ENCODE data around the gene SUSD1. TPM values are rescaled to one million over a fixed set of nuclear protein-coding genes. Genes with fewer than 3 reads are reported as not detected.
A peak's percentile ranks its signal among the peaks of the same experiment; 100 is the strongest.

Gene SUSD1
- total RNA-seq, 4 donors from 2014 or later, result 22.7 to 83.0 (median 24.7) TPM

- no peaks in the 10 kb centered on the region for H3K27me3 ChIP-seq
- intact Hi-C loops (cut with DNase I; ENCODE audit: low total_unique reads), result no loop called here
- no peak overlapping the region for H3K4me3 ChIP-seq
- in situ Hi-C loops (cut with MboI; ENCODE audit: low pct_ligation_motif_present in 1 of 4, low pct_unique_long_range_greater_than_20kb in 1 of 4, low sequenced_read_pairs in 3 of 4), result loop anchor here in 1 of 4 donors (25.0 kb wide), 2 partner anchors 625 to 725 kb away; partner anchors contain the start of gene INIP
- no peaks in the 10 kb centered on the region for H3K9me3 ChIP-seq
- H3K36me3 ChIP-seq, result peaks cover 0 to 6% (median 0%) of the 10 kb centered on the region in 4 donors
- TF ChIP-seq, protein P1, sequence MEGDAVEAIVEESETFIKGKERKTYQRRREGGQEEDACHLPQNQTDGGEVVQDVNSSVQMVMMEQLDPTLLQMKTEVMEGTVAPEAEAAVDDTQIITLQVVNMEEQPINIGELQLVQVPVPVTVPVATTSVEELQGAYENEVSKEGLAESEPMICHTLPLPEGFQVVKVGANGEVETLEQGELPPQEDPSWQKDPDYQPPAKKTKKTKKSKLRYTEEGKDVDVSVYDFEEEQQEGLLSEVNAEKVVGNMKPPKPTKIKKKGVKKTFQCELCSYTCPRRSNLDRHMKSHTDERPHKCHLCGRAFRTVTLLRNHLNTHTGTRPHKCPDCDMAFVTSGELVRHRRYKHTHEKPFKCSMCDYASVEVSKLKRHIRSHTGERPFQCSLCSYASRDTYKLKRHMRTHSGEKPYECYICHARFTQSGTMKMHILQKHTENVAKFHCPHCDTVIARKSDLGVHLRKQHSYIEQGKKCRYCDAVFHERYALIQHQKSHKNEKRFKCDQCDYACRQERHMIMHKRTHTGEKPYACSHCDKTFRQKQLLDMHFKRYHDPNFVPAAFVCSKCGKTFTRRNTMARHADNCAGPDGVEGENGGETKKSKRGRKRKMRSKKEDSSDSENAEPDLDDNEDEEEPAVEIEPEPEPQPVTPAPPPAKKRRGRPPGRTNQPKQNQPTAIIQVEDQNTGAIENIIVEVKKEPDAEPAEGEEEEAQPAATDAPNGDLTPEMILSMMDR (IDR thresholded peaks at IDR 0.05), result no peak
- TF ChIP-seq POLR2AphosphoS5 (IDR thresholded peaks at IDR 0.05) (no peak), EP300 (IDR thresholded peaks at IDR 0.05; ENCODE audit: low read depth) (no peak), POLR2A (IDR thresholded peaks at IDR 0.05) (no peak)
- H3K27ac ChIP-seq, result no peak overlapping the region
- no peak for DNase-seq
- no peaks in the 10 kb centered on the region for H3K4me1 ChIP-seq
These were observed 87.6 kb downstream of the SUSD1 start for GRCh38 chr9:112087506-112087905.

GRCh38 chr9:112086627-112087026 is 88.5 kb downstream of the SUSD1 start:
- intact Hi-C loops (cut with DNase I; ENCODE audit: low total_unique reads) (no loop called here), in situ Hi-C loops (cut with MboI; ENCODE audit: low pct_ligation_motif_present in 1 of 4, low pct_unique_long_range_greater_than_20kb in 1 of 4, low sequenced_read_pairs in 3 of 4) (loop anchor here in 1 of 4 donors (25.0 kb wide), 2 partner anchors 626 to 726 kb away; partner anchors contain the start of gene INIP)
- Histone ChIP-seq H3K9me3 (no peaks in the 10 kb centered on the region), H3K4me1 (no peaks in the 10 kb centered on the region), H3K36me3 (peaks cover 0 to 6% (median 0%) of the 10 kb centered on the region in 4 donors), H3K27me3 (no peaks in the 10 kb centered on the region), H3K27ac (no peak overlapping the region), H3K4me3 (no peak overlapping the region)
- no peak for DNase-seq
- TF ChIP-seq, protein P1 (IDR thresholded peaks at IDR 0.05), result peak; percentile 31 to 41 (median 33)
- TF ChIP-seq EP300 (IDR thresholded peaks at IDR 0.05; ENCODE audit: low read depth), result no peak
- no peak for TF ChIP-seq POLR2AphosphoS5 (IDR thresholded peaks at IDR 0.05)
- no peak for TF ChIP-seq POLR2A (IDR thresholded peaks at IDR 0.05)
- 64 to 83% methylated on average over 2 of the region's 2 CpGs for WGBS, 2 donors (ENCODE audit: low coverage in 1 of 2)

- Histone ChIP-seq H3K9me3 (no peaks in the 10 kb centered on the region), H3K4me3 (no peak overlapping the region), H3K27me3 (no peaks in the 10 kb centered on the region), H3K27ac (no peak overlapping the region), H3K4me1 (no peaks in the 10 kb centered on the region), H3K36me3 (peaks cover 0 to 6% (median 0%) of the 10 kb centered on the region in 4 donors)
- WGBS, 2 donors (ENCODE audit: low coverage in 1 of 2), result 67 to 69% methylated on average over 2 of the region's 2 CpGs
- in situ Hi-C loops (cut with MboI; ENCODE audit: low pct_ligation_motif_present in 1 of 4, low pct_unique_long_range_greater_than_20kb in 1 of 4, low sequenced_read_pairs in 3 of 4) (loop anchor here in 2 of 4 donors (5.0 to 25.0 kb wide), 3 partner anchors 318 to 727 kb away; partner anchors contain the start of gene INIP (in 1 of the 2)), intact Hi-C loops (cut with DNase I; ENCODE audit: low total_unique reads) (no loop called here)
- TF ChIP-seq EP300 (IDR thresholded peaks at IDR 0.05; ENCODE audit: low read depth), result no peak
- TF ChIP-seq, protein P1 (IDR thresholded peaks at IDR 0.05), result no peak
- no peak for TF ChIP-seq POLR2A (IDR thresholded peaks at IDR 0.05)
- no peak for TF ChIP-seq POLR2AphosphoS5 (IDR thresholded peaks at IDR 0.05)
- DNase-seq, result no peak
These were observed 90.2 kb downstream of the SUSD1 start for GRCh38 chr9:112084907-112085306.

- no peaks in the 10 kb centered on the region for H3K4me1 ChIP-seq
These were observed 90.8 kb downstream of the SUSD1 start for GRCh38 chr9:112084334-112084733.

More at GRCh38 chr9:112084334-112084733, 90.8 kb downstream of the SUSD1 start:
- DNase-seq, result no peak
- Histone ChIP-seq H3K36me3 (peaks cover 0 to 6% (median 0%) of the 10 kb centered on the region in 4 donors), H3K4me3 (no peak overlapping the region), H3K27me3 (no peaks in the 10 kb centered on the region), H3K9me3 (no peaks in the 10 kb centered on the region), H3K27ac (no peak overlapping the region)
- TF ChIP-seq, protein P1 (IDR thresholded peaks at IDR 0.05), result no peak
- no peak for TF ChIP-seq POLR2AphosphoS5 (IDR thresholded peaks at IDR 0.05)
- no peak for TF ChIP-seq POLR2A (IDR thresholded peaks at IDR 0.05)
- TF ChIP-seq EP300 (IDR thresholded peaks at IDR 0.05; ENCODE audit: low read depth), result no peak
- intact Hi-C loops (cut with DNase I; ENCODE audit: low total_unique reads), result no loop called here
- WGBS, 2 donors (ENCODE audit: low coverage in 1 of 2), result 63 to 81% methylated on average over 3 of the region's 3 CpGs
- in situ Hi-C loops (cut with MboI; ENCODE audit: low pct_ligation_motif_present in 1 of 4, low pct_unique_long_range_greater_than_20kb in 1 of 4, low sequenced_read_pairs in 3 of 4), result loop anchor here in 2 of 4 donors (5.0 to 25.0 kb wide), 3 partner anchors 317 to 728 kb away; partner anchors contain the start of gene INIP (in 1 of the 2)

Data from transverse colon (tissue), 4 donors.